K562 (cell line): ENCODE results near the gene TCFL5. TPM values are rescaled to one million over a fixed set of nuclear protein-coding genes. Genes with fewer than 3 reads are reported as not detected.

Source experiments
- ATAC-seq: fragments of 200-7000 bp; cut with Tn5 transposase; 3 replicates; pipeline ENCODE4 v1.9.1; 2020; ENCODE audit warnings: moderate library complexity
- BruUV-seq: library from RNA; stranded (reverse); fragments of 400-500 nt; replicated peaks from 2 replicates; lab custom pipeline; 2021; lab: Mats Ljungman, UMichigan
- CTCF ChIA-PET: fragments of 300-600 bp; formaldehyde crosslinking; extraction: SDS; loops from one replicate; lab custom pipeline; 2021; ENCODE audit warnings: low intra/inter-chr PET ratio; lab: Yijun Ruan, JAX
- POLR2A ChIA-PET: fragments of 300-600, 350-650 bp; sonication (Branson Sonifier 250); formaldehyde crosslinking; extraction: SDS; loops from one replicate; lab custom pipeline; 2021; ENCODE audit warnings: antibody characterized with exemption, inconsistent platforms; lab: Yijun Ruan, JAX
- DNase-seq, 4 experiments: peaks; one replicate each; pipeline versions ENCODE4 v3.0.0 to v3.0.0-alpha.2; 2011 to 2018; ENCODE audit warnings: low spot score in 3 of 4, mixed read lengths in 3 of 4; ENCODE audit errors: extremely low read depth in 1 of 4
- FAIRE-seq: peaks from 2 replicates; lab custom pipeline; 2011; peaks lifted over from hg19 to GRCh38; lab: Jason Lieb, UNC
- H2AFZ ChIP-seq: 2 replicates; pipeline ENCODE4 v1.6.0; 2011; ENCODE audit warnings: low read depth, low read length, control low read depth, inconsistent platforms
- H3K27ac ChIP-seq: fragments of 200-600 bp; 3 replicates; pipeline ENCODE4 v1.8.0; 2011; ENCODE audit warnings: low read depth, mild to moderate bottlenecking, control low read depth, inconsistent platforms, low read length, moderate library complexity, mixed read lengths; ENCODE audit errors: extremely low read depth
- H3K27me3 ChIP-seq, 2 experiments: fragments of 300-600 bp in 1 of 2; 2 replicates in 1 of 2; 3 replicates in 1 of 2; pipeline versions ENCODE4 v1.6.0 to v1.8.0; 2011; ENCODE audit warnings: inconsistent platforms in 2 of 2, low read length in 2 of 2, mild to moderate bottlenecking in 1 of 2, mixed read lengths in 1 of 2, moderate library complexity in 1 of 2; ENCODE audit not compliant: control insufficient read depth in 2 of 2, insufficient read depth in 2 of 2
- H3K36me3 ChIP-seq: fragments of 300-600 bp; 3 replicates; pipeline ENCODE4 v1.8.0; 2011; ENCODE audit warnings: mild to moderate bottlenecking, low read length, inconsistent platforms; ENCODE audit not compliant: control insufficient read depth, insufficient read depth
- H3K4me1 ChIP-seq, 2 experiments: fragments of 200-600 bp in 1 of 2; replicated peaks in 1 of 2; 2 replicates in 1 of 2; 3 replicates in 1 of 2; pipeline versions ENCODE4 v1.5.1 to v1.8.0; 2011; ENCODE audit warnings: inconsistent platforms in 2 of 2, low read length in 2 of 2, mild to moderate bottlenecking in 1 of 2, mixed read lengths in 1 of 2, moderate library complexity in 1 of 2; ENCODE audit not compliant: control insufficient read depth in 2 of 2, insufficient read depth in 2 of 2
- H3K4me2 ChIP-seq: 2 replicates; pipeline ENCODE4 v1.6.1; 2011; ENCODE audit warnings: low read length, control low read depth, inconsistent platforms, mixed read lengths; ENCODE audit not compliant: insufficient read depth
- H3K4me3 ChIP-seq: fragments of 200-600 bp; sonication (generic), shearing (Covaris generic); 2 replicates; pipeline ENCODE4 v1.5.1; 2016; ENCODE audit warnings: control low read depth, inconsistent platforms
- H3K79me2 ChIP-seq: fragments of 200-600 bp; 3 replicates; pipeline ENCODE4 v1.8.0; 2011; ENCODE audit warnings: low read length, inconsistent platforms; ENCODE audit not compliant: control insufficient read depth, insufficient read depth
- H3K9ac ChIP-seq, 2 experiments: 2 replicates each; pipeline versions ENCODE4 v1.6.0 to v1.6.1; 2011; ENCODE audit warnings: low read depth in 2 of 2, low read length in 2 of 2, control low read depth in 1 of 2, inconsistent platforms in 1 of 2, mild to moderate bottlenecking in 1 of 2, mixed read lengths in 1 of 2; ENCODE audit not compliant: insufficient read depth in 1 of 2
- H3K9me1 ChIP-seq: one replicate; pipeline ENCODE4 v1.6.0; 2011; ENCODE audit warnings: inconsistent platforms, mild to moderate bottlenecking, low read length, moderate library complexity; ENCODE audit not compliant: control insufficient read depth, insufficient read depth
- H3K9me3 ChIP-seq: replicated peaks from 2 replicates; pipeline ENCODE4 v1.5.1; 2011; ENCODE audit warnings: low read depth, low read length, inconsistent platforms; ENCODE audit not compliant: control insufficient read depth, insufficient read depth
- H4K20me1 ChIP-seq: replicated peaks from 2 replicates; pipeline ENCODE4 v1.6.1; 2011; ENCODE audit warnings: low read length, inconsistent platforms, mixed read lengths; ENCODE audit not compliant: control insufficient read depth, insufficient read depth
- NCOA2 ChIP-seq, 2 experiments: fragments of 450-650 bp; IDR thresholded peaks; 2 replicates each; pipeline ENCODE4 v1.6.1; 2018; ENCODE audit warnings: mild to moderate bottlenecking in 2 of 2, moderate library complexity in 1 of 2; ENCODE audit not compliant: partially characterized antibody in 2 of 2
- WGBS: fragments of 100-300 bp; shearing (Covaris generic); methylation state at CpG from one replicate; pipeline ENCODE4 v1.1.6; 2016; ENCODE audit warnings: low coverage, mixed read lengths; ENCODE audit not compliant: insufficient coverage; ENCODE audit errors: missing lambda C conversion rate; 5-methylcytosine and 5-hydroxymethylcytosine counted together
- in situ Hi-C: fragments of 300-500 bp; cut with MboI; formaldehyde crosslinking; loops from 4 replicates; pipeline ENCODE4 v1.15.0; 2018; ENCODE audit warnings: inconsistent platforms, mixed read lengths
- intact Hi-C: fragments of 100-400 bp; cut with micrococcal nuclease; formaldehyde crosslinking; loops from 2 replicates; pipeline ENCODE4 v1.14.2; 2022
- polyA plus RNA-seq, 8 experiments: library from polyadenylated mRNA; depleted of rRNA in 4 of 8; stranded (reverse) in 5 of 8; unstranded in 3 of 8; fragments of >200 nt; fragmentation: Nextera tagmentation in 2 of 8; fragmentation: Illumina TruSeq in 1 of 8; extraction: Ambion mirVana in 2 of 8; extraction: Trizol in 1 of 8; gene quantifications; 2 replicates each; pipeline versions ENCODE4 v1.2.1 to v1.2.3, GENCODE V29; 2011 to 2014; ENCODE audit warnings: inconsistent platforms in 1 of 8, missing spikeins in 1 of 8
- total RNA-seq, 7 experiments: library from RNA; depleted of rRNA in 6 of 7; stranded (reverse); fragments of >200 nt in 6 of 7; fragmentation: Illumina TruSeq in 2 of 7; extraction: Trizol in 2 of 7; gene quantifications; 2 replicates each; pipeline versions ENCODE4 v1.2.1 to v1.2.3, GENCODE V29; 2011 to 2021; ENCODE audit warnings: low replicate concordance in 1 of 7
- TF ChIP-seq, protein P1 (sequence below): fragments of 250-450 bp; sonication (Bioruptor Pico); IDR thresholded peaks from 2 replicates; pipeline ENCODE4 v1.8.0; 2021; ENCODE audit warnings: borderline replicate concordance, mild to moderate bottlenecking, moderate library complexity; ENCODE audit not compliant: poor library complexity, severe bottlenecking
- TF ChIP-seq, protein P2 (sequence below), 2 experiments: fragments of 450-650 bp; formaldehyde crosslinking in 1 of 2; IDR thresholded peaks; 2 replicates each; pipeline versions ENCODE4 v1.4.0 to v1.6.1; 2014 to 2020; ENCODE audit warnings: mild to moderate bottlenecking in 2 of 2, borderline replicate concordance in 1 of 2, low read depth in 1 of 2

The TCFL5 gene
- total and polyA plus RNA-seq, 9 of the 15 experiments (the other 6 are each of a cell fraction or from before 2014, with no cell fraction given) = 1.00 to 12.6 (median 9.1) TPM

DNA sequence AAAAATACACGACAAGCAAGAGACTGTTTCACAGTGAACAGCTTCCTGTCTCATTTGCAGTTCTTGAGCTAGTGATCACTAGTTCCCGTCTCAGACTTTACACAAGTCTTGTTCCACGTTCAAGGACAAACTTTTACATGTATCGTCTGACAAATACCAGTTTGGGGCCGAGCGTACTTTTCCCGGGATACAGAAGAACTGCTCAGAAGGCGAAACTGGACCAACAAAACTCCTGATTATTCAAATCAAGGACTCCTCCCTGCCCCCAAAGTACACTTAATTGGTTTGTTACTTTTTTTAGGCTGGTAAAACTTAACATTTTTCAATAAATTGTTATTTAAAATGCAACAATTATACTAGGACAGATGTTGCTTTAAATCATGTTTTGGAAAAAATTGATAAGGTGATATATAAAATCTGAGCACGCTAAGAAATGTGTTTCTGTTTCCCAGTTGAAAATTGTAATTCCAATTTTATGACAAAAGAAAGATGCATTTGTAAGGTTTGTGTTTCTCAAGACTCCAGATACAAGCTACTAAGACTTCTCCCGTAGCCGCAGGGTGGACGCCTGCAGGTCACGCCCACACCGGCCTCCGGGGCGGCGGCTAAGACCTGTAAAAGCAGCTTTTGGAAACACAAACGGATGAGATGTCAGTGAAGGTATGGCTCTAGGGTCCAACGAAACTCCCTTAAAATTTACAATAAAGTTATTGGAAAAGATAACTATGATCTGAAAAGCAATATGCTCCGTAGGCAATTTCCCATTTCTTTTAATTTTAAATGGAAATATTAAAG is 16.8 kb upstream of the TCFL5 start:
- TF ChIP-seq, protein P1, sequence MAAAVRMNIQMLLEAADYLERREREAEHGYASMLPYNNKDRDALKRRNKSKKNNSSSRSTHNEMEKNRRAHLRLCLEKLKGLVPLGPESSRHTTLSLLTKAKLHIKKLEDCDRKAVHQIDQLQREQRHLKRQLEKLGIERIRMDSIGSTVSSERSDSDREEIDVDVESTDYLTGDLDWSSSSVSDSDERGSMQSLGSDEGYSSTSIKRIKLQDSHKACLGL (CRISPR knock-in tag) = no peak
- TF ChIP-seq NCOA2 (IDR thresholded peaks at IDR 0.05; ENCODE audit: partially characterized antibody in 2 of 2) = no peak
- TF ChIP-seq, protein P2, sequence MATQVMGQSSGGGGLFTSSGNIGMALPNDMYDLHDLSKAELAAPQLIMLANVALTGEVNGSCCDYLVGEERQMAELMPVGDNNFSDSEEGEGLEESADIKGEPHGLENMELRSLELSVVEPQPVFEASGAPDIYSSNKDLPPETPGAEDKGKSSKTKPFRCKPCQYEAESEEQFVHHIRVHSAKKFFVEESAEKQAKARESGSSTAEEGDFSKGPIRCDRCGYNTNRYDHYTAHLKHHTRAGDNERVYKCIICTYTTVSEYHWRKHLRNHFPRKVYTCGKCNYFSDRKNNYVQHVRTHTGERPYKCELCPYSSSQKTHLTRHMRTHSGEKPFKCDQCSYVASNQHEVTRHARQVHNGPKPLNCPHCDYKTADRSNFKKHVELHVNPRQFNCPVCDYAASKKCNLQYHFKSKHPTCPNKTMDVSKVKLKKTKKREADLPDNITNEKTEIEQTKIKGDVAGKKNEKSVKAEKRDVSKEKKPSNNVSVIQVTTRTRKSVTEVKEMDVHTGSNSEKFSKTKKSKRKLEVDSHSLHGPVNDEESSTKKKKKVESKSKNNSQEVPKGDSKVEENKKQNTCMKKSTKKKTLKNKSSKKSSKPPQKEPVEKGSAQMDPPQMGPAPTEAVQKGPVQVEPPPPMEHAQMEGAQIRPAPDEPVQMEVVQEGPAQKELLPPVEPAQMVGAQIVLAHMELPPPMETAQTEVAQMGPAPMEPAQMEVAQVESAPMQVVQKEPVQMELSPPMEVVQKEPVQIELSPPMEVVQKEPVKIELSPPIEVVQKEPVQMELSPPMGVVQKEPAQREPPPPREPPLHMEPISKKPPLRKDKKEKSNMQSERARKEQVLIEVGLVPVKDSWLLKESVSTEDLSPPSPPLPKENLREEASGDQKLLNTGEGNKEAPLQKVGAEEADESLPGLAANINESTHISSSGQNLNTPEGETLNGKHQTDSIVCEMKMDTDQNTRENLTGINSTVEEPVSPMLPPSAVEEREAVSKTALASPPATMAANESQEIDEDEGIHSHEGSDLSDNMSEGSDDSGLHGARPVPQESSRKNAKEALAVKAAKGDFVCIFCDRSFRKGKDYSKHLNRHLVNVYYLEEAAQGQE (IDR thresholded peaks at IDR 0.05; ENCODE audit: borderline replicate concordance) = peak; percentile 59
- TF ChIP-seq, protein P2 (CRISPR knock-in tag; IDR thresholded peaks at IDR 0.05; ENCODE audit: low read depth) = no peak
- in situ Hi-C loops = no loop called here
- Histone ChIP-seq H3K4me1 (peaks cover 16 to 57% of the 10 kb centered on the region in 2 experiments), H3K4me2 (no peak overlapping the region), H3K27ac (no peak overlapping the region; the same call in 2 of the 3 replicates), H3K4me3 (no peak overlapping the region), H3K79me2 (no peaks in the 10 kb centered on the region), H3K36me3 (peaks cover 21% of the 10 kb centered on the region; the same call in 1 of the 3 replicates), H4K20me1 (no peaks in the 10 kb centered on the region), H3K9ac (no peak overlapping the region), H3K9me1 (no peaks in the 10 kb centered on the region), H3K9me3 (no peaks in the 10 kb centered on the region), H2AFZ (no peak overlapping the region), H3K27me3 (no peaks in the 10 kb centered on the region)
- peak; percentile 76 for ATAC-seq
- CTCF ChIA-PET = interaction anchor here (0.6 kb wide), 1 partner anchor 43 kb away, joined by 4 read pairs; no protein-coding TSS in a partner anchor
- peak; percentile 64 to 70 (median 67) for DNase-seq
- intact Hi-C loops = loop anchor here (10.0 kb wide), 1 partner anchor 54 kb away; no protein-coding TSS in a partner anchor
- 40% methylated on average over 20 of the region's 20 CpGs for WGBS
- BruUV-seq = no TSS peak
- POLR2A ChIA-PET = interaction anchor here (0.6 to 3.0 kb wide), 6 partner anchors 10 to 250 kb away, joined by 3 to 16 read pairs (median 3); no protein-coding TSS in a partner anchor
- peak; percentile 83 for FAIRE-seq
